HG03066 (cell line): ENCODE results near the gene CRY2.
"Not testable (repeated sequence)": the region's sequence is repeated elsewhere in the genome, so short reads cannot be mapped to it uniquely, and the experiment has no call there.

Experiments used
- ATAC-seq: cut with Tn5 transposase; IDR thresholded peaks from one replicate; pipeline ENCODE4 v1.9.1; 2021; ENCODE audit warnings: low read depth; ENCODE audit not compliant: unreplicated experiment

Gene CRY2

DNA sequence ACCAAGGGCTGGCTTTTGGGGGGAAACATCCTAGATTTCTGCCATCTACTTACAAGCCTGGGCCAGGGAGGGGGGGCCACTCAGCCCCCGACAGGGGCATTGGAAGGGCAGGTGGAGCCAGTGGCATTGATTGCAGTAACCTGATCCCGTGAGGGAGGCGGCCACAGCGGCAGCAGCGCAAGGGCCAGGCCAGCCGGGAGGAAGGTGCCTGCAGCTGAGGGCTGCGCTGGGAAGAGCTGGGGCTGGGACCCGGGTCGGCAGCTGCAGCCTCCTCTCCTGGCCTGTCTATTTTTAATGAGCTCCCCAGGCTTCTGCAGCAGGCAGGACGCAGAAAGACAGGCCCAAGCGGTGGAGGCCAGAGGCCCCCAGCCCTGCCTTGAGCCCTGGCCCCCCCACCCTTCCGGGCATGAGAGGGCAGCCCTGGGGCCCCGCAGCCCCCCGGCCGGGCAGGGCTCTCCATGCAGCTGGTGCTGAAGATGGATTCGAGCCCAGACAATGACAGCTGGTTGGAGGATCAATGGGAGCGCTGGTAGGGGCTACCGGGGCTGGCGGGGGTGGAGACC, 49.2 kb downstream of the CRY2 start:
- no peak for ATAC-seq

DNA sequence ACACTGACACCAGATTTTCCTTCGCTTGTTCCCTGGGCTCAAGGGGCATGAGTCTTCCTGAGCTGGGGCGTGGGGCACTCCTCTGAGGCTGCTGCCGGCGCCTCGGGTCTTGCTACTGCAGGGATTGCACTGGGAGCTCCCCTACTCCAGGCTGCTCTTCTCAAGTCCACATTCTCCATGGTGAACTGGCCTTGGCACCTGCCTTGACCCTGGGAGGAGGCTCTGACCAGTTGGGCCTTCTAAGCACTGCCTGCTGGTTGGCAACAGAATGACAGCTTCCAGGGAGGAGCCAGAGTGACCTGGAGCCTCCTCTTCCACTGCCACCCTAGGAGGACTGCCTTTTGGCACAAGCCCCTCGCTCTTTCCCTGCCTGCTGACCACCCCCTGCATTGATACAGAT, 50.3 kb downstream of the CRY2 start:
- no peak for ATAC-seq

DNA sequence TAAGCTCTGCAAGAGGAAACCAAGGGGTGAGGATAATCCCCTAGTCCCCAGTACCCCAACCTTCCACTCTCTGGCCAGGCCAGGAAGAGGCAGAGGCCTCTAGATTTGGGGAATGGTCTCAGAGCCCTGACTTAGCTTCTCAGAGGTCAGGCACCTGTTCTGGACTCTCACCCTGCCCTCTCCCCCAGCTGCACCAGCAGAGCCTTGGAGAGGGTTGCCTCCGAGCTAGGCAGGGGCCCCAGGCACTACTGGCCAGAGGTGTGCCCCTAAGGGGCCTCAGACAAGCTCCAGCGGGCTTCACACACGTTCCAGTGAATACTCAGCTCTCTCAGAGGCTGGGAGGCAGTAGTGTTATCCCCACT, 51.8 kb downstream of the CRY2 start:
- no peak for ATAC-seq

DNA sequence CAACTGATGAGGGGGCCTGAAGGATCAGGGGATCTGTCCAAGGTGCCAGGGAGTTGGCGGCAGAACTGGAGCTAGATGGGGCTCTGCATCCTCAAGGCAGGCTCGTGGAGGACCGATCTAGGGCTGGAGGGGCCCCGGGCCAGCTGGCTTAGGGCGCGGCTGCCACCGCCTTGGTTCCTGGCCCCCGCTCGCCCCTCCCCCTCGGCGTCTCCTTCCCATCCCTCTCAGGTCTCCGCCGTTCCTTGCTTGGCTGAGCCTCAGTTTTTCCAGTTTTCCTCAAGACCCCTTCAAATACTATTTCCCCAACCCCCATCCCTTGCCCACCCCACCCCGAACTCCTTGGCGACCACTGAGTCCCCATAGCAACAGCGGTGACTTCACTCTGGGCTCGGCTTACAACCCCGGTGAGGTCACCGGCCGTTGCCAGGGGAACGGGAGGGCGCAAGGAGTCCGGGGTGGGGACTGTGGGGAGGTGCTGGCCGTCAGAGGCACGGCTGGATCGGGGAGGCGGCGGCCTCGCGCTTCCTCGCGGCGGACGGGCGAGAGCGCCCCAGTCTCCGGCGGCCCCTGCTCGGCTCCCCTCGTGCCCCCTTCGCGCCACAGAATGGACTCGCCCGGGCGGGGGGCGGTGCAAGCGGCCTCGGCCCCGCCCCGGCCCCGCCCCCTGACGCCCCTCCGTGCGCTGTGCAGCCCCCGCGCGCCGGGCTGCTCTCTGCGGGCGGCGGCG, 52.3 kb downstream of the CRY2 start:
- ATAC-seq, result no peak

DNA sequence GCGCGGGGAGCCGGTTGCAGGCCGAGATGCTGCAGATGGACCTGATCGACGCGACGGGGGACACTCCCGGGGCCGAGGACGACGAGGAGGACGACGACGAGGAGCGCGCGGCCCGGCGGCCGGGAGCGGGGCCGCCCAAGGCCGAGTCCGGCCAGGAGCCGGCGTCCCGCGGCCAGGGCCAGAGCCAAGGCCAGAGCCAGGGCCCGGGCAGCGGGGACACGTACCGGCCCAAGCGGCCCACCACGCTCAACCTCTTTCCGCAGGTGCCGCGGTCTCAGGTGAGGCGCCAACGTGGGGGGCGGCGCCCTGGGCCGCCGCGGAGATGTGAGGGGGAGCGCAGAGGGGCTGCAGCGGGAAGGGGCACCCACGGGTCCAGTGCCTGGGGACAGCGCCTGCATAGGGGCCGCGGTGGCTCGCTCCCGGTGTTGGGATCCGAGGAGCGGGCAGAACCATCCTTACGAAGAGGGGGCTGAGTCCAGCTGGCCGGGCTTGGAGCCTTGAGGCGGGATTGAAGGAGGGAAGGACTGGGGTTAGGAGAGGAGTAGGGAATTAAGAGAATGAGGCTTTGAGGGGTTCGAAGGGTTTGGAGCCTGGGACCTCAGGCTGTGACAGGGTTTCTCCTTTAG, 53.0 kb downstream of the CRY2 start:
- not testable (repeated sequence) for ATAC-seq

DNA sequence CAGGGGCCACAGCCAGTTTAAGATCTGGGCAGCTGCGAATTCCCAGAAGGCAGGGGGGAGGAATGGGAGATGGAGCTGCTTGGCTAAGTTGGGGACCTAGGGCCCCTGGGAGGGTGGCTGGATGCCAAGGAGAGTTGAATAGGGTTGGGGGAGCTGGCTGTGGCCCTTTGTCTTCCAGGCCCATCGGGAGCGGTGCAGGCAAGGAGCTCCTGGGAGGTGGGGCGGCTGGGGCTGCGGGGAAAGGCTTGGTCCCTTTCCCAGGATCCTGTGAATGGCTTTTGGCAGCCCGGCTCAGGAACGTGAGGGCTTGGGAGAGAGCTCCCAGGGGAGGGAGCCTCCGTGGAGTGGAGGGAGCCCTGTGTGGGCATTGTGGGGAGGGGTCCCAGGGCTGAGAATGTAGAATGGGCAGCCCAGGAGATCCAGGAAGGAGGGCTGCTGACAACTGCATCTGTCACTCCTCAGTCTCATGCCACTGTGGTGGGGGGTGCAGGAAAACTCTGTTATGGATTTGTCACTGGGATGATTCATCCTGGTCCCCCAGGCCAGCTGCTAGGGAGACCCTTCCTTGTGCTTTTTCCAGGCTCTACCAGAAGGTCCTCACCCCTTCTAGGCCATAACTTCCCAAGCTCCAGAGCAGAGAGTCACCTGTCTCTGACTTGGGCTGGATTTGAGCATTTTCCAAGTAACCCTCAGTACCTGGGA, 53.8 kb downstream of the CRY2 start:
- ATAC-seq, result no peak

DNA sequence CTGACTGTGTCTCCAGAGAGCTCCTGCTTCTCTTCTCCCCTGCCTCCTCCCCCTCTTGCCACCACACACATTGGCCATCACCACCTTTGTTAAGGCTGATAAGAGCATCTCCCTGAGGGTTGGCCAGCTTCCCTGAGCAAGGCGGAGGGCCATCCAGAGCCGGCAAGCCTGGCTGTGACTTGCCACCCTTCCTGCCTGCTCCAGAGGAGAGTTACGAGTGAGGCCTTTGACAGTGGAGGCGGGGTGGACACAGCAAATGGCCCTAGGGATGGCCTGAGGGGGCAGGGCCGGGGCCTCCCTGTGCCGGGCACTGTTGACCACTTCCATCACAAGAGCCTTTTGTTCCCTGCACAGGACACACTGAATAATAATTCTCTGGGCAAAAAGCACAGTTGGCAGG, 54.4 kb downstream of the CRY2 start:
- ATAC-seq, result no peak

DNA sequence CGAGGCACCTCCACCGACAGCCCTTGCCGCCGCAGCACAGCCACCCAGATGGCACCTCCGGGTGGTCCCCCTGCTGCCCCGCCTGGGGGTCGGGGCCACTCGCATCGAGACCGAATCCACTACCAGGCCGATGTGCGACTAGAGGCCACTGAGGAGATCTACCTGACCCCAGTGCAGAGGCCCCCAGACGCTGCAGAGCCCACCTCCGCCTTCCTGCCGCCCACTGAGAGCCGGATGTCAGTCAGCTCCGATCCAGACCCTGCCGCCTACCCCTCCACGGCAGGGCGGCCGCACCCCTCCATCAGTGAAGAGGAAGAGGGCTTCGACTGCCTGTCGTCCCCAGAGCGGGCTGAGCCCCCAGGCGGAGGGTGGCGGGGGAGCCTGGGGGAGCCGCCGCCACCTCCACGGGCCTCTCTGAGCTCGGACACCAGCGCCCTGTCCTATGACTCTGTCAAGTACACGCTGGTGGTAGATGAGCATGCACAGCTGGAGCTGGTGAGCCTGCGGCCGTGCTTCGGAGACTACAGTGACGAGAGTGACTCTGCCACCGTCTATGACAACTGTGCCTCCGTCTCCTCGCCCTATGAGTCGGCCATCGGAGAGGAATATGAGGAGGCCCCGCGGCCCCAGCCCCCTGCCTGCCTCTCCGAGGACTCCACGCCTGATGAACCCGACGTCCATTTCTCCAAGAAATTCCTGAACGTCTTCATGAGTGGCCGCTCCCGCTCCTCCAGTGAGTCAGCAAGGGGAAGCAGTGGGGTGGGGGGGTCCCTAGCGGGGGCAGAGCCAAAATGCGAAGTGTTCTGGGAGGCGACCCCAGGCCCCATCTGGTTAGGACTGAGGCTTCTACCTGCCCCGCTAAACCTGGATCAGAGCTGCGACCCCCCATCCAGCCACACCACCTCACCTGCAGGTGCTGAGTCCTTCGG, 55.4 kb downstream of the CRY2 start:
- no peak for ATAC-seq

DNA sequence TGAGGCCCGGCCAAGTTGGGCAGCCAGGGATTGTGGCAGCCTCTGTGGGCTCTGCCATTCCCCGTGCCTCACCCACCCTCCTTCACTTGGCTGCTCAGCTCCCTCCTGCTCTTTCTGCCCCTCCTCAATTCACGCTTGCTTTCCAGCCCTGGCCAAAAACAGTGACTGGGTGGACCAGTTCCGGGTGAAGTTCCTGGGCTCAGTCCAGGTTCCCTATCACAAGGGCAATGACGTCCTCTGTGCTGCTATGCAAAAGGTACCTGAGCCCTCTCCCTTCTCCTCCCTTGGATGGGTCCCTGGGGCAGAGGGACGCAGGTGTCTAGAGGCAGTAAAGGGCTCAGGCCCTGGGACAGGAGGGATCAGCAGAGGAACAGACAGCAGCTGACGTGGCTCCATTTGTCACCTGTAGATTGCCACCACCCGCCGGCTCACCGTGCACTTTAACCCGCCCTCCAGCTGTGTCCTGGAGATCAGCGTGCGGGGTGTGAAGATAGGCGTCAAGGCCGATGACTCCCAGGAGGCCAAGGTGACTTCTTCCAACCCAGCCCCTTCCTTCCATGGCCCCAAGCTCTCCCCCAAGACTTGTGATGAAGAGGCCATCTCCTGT, 57.1 kb downstream of the CRY2 start:
- ATAC-seq, result no peak

DNA sequence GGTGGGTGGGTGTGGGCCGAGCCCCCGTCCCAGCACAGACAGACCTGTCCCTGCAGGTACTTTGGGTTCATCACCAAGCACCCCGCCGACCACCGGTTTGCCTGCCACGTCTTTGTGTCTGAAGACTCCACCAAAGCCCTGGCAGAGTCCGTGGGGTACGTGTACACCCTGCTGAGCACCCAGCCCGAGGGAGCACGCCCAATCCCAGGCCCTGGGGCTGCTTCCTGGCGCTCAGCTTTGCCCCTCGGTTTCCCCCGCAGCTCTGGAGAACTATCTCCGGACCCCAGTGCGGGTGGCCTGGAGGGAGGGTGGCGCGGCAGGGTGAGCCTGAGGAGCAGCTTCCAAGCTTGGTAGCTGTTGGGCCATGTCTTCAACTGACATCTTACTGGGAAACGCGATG, 57.8 kb downstream of the CRY2 start:
- no peak for ATAC-seq

DNA sequence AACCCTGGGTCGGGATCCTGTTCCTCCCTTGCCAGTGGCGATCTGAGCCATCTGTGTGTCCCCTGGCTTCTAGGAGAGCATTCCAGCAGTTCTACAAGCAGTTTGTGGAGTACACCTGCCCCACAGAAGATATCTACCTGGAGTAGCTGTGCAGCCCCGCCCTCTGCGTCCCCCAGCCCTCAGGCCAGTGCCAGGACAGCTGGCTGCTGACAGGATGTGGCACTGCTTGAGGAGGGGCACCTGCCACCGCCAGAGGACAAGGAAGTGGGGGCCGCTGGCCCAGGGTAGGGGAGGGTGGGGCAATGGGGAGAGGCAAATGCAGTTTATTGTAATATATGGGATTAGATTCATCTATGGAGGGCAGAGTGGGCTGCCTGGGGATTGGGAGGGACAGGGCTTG, 58.3 kb downstream of the CRY2 start:
- not testable (repeated sequence) for ATAC-seq

DNA sequence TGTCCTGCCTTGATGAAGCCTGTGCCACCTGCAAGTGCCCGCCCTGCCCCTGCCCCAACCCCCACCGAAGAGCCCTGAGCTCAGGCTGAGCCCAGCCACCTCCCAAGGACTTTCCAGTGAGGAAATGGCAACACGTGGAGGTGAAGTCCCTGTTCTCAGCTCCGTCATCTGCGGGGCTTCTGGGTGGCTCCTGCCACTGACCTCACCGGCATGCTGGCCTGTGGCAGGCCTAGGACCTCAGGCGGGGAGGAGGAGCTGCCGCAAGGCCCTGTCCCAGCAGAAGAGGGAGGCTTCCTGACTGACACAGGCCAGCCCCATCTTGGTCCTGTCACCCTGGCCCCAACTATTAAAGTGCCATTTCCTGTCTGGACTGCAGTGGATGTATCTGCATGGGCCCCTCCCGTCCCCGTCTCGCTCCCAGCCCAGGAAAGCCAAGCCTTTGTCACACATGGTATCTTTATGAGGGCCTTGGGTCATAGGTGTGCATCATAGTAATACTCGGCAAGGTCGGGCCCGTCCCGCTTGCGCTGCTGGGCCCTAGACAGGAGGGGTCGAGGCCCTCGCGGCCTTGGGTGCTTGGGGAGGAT, 58.9 kb downstream of the CRY2 start:
- ATAC-seq, result no peak

DNA sequence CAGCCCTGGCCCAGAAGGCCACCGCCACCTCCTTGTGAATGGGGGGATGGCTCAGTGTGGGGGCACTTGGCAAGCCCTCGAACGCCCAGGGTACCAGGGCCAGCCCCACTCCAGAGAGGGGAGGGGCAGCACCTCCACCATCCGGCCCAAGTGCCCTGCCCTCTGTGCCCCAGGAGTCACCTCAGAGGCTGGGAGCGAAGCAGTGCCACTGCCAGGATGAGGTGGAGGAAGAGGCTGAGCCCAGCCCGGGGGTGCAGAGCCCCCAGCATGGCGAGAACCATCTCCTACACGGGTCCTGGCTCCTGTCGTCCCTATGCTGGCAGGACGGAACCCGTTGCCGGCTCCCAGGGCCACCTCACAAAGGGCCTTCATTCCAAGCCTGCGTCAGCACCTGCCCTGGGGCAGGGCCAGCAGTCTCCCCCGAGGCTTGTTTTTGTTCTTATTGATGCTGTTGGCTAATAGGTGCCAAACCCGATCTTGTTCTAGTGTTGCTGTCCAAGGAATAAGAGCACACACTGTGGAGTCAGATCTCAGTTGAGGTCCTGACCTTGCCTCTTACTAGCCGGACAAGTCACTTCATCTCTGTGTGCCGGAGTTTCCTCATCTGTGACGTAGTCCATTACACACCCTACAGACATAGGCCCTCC, 59.8 kb downstream of the CRY2 start, which contains the start of gene FREY1:
TSS of gene FREY1 (minus strand) at position 307 of the 647 bp plus-strand sequence. CDS start at position 281, 26 bp downstream.
- ATAC-seq, result no peak

DNA sequence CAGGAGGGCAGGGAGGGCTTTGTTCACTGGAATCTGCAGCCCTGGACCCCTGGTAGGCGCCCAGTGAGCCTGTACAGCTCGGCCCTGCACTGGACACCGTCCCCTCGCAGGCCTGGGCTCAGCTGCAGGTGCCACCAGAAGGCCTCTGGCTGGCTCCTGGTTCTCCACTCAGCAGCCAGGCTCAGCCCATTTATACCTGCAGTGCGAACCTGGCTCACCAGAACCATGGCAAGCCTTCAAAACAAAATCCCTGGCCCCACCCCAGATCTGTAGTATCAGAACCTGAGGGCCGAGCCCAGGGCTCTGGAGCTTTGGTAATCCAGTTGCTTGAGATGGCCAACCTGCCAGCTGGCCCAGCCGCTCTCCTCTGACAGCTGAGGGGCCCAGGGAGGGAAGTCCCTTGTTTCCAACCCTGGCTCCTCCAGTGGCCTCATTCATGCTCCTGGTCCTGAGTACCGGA, 60.7 kb downstream of the CRY2 start:
- ATAC-seq, result no peak

DNA sequence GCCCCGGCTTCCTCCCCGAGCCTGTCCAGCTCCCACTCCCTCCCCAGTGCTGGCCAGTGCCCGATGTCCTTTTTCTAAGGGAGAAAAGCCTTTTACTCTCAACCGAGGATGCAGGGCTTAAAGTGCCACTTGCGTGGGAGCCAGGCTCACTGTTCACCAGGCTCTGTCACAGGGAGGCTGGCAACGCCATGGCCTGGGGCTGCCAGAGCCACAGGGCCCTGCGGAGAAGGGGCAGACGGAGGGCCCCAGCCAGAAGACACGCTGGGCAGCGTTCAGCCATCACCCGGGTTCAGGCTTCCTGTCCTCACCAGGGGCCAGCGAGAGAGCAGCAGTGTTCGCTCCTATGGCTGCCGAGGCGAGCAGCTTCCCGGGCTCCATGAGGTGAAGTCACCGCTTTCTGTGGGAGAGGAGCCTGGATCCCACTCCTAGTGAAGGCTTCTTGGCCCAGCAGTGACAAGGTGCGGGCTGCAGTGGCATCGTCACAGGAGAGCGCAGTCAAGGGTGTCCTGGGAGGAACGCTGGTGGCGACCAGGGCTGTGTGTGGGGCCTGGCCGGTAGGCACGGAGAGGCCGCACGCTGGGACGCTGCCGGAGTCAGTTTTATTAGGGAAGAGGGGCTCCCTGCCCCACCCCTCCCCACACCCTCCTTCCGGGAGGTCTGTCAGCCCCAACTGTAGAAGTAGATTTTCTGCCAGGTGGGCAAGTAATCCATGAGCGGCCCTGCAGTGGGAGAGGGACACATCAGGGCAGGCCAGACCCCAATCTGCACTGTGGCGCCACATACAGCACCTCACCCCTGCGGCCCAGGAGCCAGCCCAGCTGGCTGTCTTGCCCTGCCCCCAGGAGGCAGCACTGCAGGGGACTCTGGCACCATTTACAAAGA, 62.6 kb downstream of the CRY2 start:
- ATAC-seq, result no peak

DNA sequence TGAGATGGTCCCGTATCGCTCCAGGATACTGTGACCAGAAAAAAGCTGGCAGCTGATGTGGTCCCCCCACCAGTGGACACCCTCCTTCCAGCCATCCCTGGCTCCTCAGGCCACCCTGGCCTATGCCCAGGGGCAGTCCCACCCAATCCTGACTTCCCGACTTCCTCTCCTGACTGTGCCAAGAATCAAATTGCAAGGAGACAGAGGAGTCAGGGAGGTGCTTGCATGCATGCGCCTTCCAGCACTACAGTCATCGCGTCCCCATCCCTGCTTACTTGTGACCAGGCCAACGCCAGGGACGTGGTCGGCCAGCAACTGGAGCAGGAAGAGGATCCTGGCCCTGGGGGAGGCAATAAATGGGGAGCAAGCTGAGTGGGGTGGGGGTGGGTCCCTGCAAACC, 63.3 kb downstream of the CRY2 start:
- no peak for ATAC-seq

DNA sequence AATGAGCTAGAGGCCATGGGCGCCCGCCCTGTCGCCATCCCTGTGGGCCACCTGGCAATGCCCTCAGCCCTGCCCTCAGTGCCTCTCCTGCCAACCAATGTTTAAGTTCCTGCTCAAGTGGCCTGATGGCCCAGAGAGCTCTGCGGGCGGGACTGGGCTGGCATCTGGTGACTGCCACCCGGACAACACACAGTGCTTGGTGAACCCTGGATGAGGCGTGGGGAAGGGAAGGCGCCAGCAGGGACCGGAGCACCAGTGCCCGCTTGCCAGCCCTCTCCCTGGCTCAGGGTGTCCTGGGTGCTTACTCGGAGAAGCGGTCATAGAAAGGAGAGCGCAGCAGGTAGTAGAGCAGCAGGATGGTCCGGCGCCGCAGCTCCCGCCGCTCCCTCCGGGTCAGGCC, 66.2 kb downstream of the CRY2 start:
- no peak for ATAC-seq
